Inferior parietal cortex (tissue), 1 donor: Measurements from ENCODE around the gene ZSCAN5C.
"Not testable (repeated sequence)": the region's sequence is repeated elsewhere in the genome, so short reads cannot be mapped to it uniquely, and the experiment has no call there.

Source experiments
- DNase-seq: peaks from one replicate; pipeline ENCODE4 v3.0.0-alpha.2; 2016; ENCODE audit errors: extremely low spot score

The ZSCAN5C gene

GRCh38 chr19:56201973-56202372 lies at the start of gene ZSCAN5C:
Gene ZSCAN5C, plus strand, starts transcription at chr19:56202273. Its CDS starts 3,641 bp downstream, at chr19:56205914.
- DNase-seq: no peak

DNA sequence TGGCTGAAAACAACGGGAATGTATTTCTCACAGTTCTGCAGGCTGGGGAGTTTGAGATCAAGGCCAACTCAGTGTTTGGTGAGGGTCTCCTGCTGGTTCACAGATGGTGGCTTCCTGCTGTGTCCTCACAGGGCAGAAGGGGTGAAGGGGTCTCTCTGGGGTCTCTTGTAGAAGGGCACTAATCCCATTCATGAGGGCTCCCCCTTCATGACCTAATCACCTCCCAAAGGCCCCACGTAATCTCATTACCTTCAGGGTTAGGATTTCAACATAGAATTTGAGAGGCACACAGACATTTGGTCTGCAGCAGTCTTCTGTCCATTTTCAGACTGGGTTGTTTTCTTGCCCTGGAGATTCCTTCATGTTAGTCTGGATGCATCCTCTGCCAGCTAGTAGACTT lies 49.4 kb upstream of the ZSCAN5C start:
- DNase-seq: no peak

DNA sequence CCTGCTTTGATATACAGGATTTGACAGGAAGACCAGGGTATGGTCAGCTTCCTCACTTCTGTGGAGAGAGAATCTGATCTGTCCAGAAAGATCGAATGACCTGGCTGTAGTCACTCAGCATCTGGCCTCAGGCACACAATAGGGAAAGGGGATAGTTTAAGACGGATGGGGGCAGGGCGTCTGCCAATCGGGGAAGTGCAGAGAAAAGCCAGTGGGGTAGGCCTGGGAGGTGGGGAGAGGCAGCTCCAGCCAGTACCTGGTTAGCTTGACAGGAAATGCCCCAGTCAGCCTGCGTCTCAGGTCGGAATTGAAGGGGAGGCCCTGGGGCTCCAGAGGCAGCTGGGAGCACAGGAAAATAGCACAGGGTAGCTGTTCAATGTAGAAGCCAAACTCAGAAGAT lies 48.6 kb upstream of the ZSCAN5C start:
- DNase-seq: no peak

GRCh38 chr19:56155124-56155687 lies 46.9 kb upstream of the ZSCAN5C start:
- no peak for DNase-seq

DNA sequence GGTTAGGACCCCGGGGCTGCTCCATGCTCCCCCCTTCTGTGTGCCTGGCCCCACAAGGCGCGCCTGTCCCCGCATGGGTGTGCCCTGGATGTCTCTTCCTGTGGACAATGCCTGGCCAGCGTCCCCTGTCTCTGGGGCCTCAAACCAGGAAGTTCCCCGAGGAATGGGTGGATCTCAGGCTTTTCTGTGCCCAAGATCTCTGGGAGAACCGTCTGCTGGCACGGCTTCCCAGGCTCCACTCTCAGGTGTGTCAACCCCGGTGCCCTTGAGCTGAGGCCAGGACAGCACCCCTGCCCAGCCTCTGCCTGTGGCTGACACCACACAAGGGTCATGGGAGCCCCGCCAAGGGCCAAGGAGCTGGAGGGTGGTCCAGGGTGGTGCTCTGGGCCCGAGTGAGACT lies 45.3 kb upstream of the ZSCAN5C start:
- no peak for DNase-seq

DNA sequence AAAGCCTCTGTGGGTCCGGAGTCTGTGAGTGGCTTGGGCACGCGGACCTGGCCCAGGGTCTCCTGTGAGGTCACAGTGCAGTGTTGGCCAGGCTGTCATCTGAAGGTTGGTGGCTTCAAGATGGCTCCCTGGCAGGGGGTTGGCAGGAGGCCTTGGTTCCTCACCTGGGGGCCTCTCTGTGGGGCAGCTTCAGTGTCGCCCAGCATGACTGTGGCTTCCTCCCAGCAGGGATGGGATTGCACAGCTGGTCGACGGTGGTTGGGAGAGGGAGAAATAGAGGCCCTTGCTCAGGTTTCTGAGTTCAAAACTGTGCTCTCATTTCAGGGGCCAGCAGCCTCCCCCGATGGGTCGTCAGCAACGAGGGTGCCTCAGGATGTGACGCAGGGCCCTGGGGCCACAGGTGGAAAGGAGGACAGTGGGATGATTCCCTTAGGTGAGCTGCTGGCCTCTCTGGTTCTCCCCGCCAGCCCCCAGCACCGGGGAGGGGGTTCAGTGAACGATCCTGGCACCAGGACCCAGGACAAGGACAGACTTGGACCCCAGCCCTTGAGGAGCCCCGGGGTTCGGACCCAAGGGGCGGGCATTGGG lies 43.8 kb upstream of the ZSCAN5C start:
- DNase-seq: no peak

DNA sequence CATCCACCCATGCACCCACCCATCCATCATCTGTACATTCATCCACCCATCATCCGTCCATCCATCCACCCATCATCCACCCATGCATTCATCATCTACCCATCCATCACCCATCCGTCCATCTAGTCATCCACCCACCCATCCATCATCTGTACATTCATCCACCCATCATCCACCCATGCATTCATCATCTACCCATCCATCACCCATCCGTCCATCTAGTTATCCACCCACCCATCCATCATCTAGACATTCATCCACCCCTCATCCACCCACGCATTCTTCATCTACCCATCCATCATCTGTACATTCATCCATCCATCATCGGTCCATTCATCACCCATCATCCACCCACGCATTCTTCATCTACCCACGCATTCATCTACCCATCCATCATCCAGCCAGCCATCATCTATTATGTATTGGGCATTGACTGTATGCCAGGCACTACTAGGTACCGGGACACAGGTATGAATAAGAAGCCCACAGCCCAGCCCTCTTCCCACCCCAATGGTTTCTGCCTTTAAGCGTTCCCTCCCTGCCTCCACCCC lies 43.0 kb upstream of the ZSCAN5C start:
- DNase-seq: no peak

DNA sequence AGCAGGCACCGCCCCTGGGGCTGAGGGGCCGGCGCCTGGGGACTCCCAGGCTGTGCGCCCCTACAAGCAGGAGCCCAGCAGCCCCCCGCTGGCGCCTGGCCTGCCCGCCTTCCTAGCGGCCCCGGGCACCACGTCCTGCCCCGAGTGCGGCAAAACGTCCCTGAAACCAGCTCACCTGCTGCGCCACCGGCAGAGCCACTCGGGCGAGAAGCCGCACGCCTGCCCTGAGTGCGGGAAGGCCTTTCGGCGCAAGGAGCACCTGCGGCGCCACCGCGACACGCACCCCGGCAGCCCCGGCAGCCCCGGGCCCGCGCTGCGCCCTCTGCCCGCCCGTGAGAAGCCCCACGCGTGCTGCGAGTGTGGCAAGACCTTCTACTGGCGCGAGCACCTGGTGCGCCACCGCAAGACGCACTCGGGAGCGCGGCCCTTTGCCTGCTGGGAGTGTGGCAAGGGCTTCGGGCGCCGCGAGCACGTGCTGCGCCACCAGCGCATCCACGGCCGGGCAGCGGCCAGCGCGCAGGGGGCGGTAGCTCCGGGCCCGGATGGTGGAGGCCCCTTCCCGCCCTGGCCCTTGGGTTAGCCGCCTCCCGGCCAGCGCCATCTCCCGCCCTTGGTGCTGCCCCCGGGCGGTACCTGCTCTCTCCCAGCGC lies 42.3 kb upstream of the ZSCAN5C start:
- DNase-seq: no peak

- no peak for DNase-seq
Observed at GRCh38 chr19:56161534-56161933, 40.5 kb upstream of the ZSCAN5C start.

- DNase-seq: no peak
Observed at GRCh38 chr19:56162258-56162657, 39.8 kb upstream of the ZSCAN5C start.

DNA sequence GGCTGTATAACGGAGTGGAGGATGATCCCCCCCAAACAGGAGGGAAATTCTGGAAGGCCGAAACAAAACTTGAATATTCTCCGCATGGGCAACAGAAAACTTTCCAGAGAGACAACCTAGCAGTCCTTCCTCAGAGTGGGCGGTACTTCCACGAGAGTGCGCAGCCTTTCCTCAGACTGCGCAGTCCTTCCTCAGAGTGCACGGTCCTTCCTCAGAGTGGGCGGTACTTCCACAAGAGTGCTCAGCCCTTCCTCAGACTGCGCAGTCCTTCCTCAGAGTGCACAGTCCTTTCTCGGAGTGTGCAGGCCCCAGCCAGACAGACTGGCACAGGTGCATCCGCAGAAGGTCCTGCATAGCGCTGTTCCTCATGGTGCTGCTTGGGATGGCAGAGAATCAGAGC lies 39.0 kb upstream of the ZSCAN5C start:
- DNase-seq: no peak

GRCh38 chr19:56167064-56167578 lies 35.0 kb upstream of the ZSCAN5C start:
- DNase-seq: no peak

GRCh38 chr19:56170261-56170660 lies 31.8 kb upstream of the ZSCAN5C start:
- DNase-seq: no peak

- no peak for DNase-seq
Observed at GRCh38 chr19:56174086-56174485, 28.0 kb upstream of the ZSCAN5C start.

GRCh38 chr19:56174550-56174949 lies 27.5 kb upstream of the ZSCAN5C start:
- no peak for DNase-seq

- DNase-seq: not testable (repeated sequence)
Observed at GRCh38 chr19:56175861-56176307, 26.2 kb upstream of the ZSCAN5C start, which contains the start of gene GALP. Gene GALP, plus strand, starts transcription at chr19:56176008. Its CDS starts 1,101 bp downstream, at chr19:56177109.

DNA sequence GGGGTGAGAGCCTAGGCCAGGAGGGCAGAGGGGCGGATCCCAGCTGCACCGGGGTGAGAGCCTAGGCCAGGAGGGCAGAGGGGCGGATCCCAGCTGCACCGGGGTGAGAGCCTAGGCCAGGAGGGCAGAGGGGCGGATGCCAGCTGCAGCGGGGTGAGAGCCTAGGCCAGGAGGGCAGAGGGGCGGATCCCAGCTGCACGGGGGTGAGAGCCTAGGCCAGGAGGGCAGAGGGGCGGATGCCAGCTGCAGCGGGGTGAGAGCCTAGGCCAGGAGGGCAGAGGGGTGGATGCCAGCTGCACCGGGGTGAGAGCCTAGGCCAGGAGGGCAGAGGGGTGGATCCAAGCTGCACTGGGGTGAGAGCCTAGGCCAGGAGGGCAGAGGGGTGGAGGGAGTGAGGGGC lies 25.8 kb upstream of the ZSCAN5C start:
- not testable (repeated sequence) for DNase-seq

DNA sequence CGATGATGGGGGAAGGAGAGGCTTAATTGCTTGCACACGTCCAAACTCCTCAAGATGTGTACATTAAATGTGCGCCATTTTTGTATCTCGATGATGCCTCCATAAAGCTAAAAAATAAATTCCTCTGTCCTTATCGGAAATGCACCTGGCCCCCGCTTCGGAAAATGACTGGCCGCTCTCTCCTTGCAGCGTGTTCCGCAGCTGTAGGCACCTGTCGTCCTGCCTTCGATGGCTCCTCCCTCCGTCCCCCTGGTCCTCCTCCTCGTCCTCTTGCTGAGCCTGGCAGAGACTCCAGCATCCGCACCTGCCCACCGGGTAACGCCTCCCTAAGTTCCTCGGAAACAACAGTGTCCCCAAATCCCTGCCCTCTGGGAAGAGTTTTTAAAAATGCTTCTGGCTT lies 25.2 kb upstream of the ZSCAN5C start:
- no peak for DNase-seq

GRCh38 chr19:56177564-56178243 lies 24.4 kb upstream of the ZSCAN5C start:
- DNase-seq: no peak

DNA sequence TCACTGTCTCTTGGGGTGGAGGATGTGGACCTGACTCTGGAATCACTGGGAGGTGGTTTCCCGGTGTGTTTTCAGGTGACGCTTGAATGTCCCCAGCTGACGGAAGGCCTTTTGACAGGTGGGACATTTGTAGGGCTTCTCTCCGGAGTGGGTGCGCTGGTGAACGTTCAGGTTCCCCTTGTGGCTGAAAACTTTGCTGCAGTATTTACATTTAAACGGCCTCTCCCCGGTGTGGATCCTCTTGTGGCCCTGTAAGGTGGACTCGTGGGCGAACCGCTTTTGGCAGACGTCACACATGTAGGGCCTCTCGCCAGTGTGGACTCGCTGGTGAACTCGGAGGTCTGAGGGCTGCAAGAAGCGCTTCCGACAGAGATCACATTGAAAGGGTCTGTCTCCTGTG lies 12.3 kb upstream of the ZSCAN5C start:
- DNase-seq: no peak

DNA sequence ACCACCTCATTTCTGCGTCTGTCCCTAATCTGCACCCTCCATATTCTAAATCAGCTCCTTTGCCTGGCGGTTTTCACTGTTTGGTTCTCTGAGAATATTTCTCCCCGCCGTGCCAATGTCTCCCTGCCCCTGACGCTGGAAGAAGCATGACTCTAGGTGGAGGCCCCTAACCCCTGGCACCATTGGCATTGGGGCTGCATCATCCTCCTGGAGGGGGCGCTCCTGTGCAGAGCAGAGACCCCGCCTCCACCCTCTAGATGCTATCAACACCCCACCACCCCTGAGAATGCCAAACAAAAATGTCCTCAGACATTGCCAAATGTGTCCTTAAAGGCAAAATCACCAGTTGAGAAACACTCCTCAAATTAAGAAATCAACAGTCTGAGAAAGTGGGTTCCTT lies 11.0 kb upstream of the ZSCAN5C start:
- DNase-seq: no peak

DNA sequence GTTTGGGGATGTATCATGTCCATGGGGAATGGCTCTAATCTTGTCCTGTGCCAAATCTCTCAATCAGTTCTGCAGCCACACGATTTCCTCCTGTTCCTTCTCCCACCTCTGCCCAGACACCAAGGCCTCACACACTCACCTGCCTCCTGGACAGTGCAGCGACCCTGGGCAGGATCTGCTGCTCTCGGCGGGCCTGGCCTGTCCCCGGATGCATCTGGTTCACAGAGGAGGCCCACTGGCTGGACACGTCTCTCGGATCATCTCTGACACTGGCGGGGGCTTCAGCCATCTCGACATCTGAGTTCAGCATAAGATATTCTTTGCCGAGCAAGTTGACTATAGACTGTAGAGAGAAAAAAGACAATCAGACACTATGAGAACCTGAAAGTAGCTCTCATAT lies 10.4 kb upstream of the ZSCAN5C start:
- DNase-seq: no peak
